SKM-1 (cell line): ENCODE results near the gene KLF6.

Experiments
- DNase-seq: peaks from one replicate; lab custom pipeline; 2025; ENCODE audit not compliant: unreplicated experiment; lab: John Stamatoyannopoulos, UW

The KLF6 gene

DNA sequence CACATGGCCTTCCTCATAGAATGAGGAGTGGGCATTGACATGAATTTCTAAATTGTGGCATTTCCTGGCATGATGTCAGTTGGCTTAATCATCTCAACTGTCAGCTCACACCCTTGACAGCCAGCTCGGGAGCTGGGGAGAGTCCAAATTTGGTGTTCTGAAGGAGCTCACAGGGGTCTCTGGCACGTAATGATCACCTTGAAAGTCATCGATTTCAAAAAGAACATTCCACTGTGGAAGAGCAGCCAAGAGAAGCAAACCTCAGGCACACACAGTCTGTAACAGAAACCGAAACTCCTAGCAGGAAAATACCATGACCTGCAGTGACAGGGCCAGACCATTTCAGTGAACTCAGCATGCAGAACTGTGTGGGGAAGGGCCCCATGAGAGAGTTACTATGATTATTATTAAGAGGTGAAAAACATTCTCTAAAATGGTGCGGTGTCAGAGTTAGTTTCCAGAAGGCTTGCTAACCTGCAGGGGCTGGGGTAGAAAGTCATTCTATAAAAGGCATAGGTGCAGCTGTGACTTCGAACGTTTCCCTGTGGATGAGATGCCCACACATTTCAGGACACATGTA lies 26.4 kb upstream of the KLF6 start:
- DNase-seq = no peak

DNA sequence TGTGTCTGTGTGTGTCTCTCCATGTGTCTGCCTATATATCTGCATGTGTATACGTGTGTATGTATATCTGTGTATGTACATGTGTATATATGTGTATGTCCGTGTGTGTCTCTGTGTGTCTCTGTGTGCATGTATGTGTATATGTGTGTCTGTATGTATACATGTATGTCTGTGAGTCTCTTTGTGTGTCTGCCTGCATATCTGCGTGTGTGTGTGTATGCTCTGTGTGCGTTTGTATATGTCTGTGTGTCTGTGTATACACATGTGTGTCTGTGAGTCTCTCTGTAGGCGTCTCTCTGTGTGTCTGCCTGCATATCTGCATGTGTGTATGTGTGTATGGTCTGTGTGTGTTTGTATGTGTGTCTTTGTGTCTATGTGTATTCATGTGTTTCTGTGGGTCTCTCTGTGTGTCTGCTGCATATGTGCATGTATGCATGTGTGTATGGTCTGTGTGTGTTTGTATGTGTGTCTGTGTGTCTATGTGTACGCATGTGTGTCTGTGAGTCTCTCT lies 23.7 kb upstream of the KLF6 start:
- no peak for DNase-seq

DNA sequence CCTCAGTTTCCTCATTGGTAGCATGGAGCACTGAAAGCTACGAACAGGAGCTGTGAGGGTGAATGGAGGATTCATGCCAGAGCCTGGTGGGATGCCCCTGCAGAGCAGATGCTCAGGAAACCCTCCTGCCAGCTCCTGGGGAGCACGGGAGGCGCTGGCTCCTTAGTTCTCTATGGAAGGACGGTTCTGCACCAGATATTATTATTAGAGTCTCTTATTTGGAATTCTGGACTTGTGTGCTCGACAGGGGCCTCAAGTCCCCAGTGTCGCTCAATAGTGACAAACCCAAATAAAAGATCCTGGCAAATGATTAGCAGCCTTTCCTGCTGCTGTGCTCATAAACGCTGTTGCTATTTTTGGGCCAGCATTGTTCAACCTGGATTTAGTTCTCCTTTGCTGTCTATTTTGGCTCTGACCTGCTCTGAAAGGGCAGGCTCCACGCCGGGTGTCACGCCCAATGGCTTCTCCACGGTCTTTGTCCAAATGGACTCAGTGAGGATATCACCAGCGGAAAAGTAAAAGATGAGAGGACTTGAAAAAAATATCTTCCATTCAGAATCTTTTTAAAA lies 23.0 kb upstream of the KLF6 start:
- no peak for DNase-seq

DNA sequence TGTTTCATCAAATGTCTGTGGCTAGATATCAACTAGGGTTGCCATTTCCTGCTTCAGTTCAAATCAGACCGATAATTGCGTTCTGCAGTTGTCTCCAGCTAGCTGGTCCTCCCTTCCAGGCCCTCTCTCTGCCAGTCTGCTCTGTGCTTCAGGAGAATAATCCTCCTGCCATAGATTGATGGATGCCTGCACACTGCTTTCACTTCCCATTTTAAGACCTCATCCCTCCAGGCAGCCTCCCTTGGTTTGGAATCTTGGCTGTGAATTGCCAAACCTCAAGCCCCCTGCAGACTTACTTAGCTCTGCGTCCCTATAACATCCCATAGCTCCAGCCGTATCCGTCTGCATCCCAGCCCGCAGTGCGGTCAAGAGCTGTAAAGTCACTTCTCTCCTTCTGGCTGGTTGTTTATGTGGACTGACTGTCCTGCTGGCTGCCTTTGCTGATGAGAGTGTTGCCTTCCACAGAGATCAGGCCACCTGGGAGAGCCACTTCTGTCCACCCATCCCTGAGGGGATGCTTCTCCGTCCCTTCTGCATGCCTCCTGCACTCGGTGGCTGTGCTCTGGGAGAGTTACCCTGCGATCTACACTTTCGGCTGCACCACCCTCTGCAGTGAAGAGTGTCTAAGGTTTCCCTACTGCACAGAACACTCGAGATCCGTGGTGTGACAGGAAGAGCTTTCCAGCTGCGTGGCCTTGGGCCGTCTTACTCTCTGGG lies 22.4 kb upstream of the KLF6 start:
- DNase-seq = no peak

DNA sequence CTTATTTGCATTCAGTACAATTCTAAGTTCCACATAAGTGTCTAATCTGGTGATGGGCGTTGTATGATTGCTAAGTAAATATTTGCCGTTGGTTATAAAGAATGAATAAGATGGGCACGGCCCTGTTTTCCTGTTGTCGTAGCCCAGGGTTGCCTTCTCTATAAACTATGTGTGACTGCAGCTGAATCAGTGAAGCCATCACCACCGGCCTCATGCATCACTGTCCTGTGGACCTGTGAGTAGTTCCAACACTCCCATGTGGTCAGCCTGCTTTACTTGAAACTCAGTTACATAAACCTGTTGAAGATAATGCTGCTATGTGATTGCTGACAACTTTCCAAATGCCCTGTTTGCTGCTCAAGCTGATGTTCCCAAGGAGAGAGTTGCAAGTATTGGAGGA lies 21.6 kb upstream of the KLF6 start:
- DNase-seq = no peak

DNA sequence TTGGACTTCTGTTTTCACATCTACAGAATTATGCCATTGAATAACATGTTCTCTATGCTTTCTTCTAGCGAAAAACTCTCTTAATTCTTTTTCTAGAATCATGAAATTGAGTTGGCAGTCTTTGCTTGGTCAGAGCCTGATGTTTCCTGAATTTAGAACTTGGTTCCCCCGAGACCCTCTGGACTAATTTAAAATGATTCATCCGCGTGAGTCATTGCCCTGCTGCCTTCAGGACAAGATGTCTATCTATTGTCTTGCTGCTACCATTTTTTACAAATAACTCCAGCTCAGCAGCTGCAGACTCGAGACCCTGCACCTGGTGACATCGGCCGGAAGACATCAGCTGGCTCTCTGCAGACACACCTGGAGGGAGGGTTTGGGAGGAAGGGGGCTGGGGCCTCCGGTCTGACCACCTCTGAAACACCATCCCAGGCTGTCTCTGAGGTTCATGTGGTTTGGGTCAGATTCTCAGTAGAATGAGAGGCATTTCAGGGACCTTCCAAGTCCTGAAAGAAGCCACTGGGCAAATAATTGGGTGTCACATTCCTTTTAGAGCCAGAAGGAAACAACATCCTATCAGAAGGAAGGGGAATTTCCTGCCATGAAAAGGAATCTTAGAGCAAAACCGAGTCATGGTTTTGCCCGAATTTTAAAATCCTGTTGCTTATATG lies 20.9 kb upstream of the KLF6 start:
- no peak for DNase-seq

DNA sequence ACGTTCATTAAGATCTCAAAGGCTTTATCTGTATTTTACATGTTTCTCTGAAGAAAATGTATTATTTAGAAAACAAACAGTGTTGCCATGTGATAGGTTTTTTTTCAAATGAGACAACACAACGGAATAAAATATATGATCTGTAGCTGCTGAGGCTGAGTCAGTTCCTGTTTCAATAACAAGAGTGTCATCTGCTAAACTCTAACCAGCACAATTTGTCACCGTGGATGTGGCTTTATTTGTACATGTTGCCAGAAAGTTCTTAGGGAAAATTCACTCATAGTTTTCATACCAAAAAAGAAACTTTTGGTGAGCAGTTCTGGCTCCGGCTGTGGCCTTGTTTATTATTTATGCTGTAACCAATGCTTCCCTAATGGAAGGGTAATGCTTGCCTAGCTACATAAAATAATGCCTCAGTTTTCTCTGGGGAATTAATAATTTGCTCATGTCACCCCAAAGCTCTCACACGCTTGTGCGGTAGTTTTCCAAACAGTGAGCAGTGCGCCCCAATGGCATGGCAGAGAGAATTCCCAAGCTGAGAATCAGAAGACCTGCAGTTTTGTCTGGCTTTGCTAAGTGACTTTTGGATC lies 20.3 kb upstream of the KLF6 start:
- DNase-seq = no peak

DNA sequence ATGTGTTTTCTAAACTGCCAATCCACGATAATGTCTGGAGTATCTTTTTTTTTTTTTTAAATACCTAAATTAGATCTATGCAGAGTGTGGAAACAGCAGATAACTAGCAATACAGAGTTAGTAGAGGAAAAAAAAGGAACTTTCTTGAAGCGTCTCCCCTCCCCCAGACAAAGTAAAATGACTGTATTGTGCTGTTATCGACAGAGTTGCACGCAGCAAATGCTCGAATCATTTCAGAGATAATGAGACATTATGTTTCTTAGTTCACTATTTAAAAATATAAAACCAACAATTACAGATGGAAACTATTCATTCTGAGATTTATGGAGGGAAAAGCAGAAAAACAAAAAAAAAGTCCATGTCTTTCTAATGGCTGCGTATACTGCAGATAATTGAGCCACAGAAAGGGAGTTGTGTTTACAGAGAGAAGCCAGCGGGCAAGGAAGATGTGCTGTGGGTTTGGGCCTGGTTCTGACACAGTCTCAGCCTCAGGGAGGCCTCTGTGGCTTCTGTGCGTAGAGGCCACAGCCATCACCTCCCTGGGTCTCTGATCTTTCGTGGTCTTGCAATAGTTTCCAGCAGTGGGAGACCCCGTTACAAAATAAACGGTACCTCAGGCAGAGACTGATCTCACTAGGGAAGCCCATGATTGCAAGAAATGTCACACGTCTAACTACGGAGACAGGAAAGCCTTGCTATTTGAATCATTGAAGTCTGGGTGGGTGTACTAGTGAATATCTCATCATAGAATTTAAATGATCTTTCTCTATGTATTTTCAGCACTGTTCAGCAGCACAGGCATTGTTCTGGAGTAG lies 19.1 kb upstream of the KLF6 start:
- DNase-seq = no peak

DNA sequence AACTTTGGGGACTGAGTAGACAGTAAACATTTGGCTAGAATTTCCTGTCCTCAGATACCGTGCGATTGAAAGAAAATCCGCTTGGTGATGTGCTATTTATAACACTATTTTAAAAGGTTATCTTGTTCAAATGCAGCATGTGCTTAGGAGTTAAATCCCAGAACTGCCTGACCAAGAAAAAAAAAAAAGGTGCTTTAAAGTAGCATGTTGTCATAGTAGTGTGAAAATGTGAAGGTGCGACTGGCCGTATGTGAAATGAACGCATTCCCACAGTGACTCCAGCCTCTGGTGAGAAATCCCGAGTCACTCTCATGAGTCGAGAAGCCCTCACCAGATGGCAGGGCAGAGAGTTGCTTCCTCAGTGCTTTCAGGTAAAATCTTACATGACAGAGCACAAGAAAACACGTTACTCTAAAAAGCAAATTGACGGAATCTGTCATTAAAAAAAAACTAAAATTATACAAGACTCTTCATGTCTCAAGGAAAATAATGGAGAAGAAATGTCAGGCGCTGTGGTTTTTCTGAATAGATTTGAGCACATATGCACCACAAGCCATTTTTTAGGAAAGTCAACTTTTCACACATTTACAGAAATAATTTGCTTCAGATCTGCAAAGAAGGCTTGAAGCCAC lies 18.4 kb upstream of the KLF6 start:
- no peak for DNase-seq

DNA sequence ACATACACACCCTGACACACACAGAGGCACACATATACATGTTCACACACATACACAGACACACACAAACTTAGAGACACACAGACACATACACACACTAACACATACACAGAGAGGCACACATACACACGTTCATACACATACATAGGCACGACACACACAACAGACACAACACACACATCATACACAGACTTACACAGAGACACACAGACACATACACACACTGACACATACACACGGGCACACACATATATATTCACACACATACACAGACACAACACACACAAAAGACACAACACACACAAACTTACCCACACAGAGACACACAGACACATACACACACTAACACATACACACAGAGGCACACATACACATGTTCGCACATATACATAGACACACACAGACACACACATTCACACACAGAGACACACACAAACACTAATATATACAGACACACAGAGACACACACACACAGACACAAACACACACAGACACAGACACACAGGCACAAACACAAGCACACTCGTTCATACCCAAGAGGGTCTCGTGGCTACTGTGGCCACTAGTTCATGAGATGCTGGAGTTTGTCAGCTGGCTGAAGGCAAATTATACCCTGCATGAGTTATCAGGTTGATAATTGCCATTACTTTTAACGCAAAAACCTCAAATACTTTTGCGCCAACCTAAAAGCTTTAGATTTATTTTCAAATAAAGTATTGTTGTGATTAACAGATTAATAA lies 17.7 kb upstream of the KLF6 start:
- no peak for DNase-seq

DNA sequence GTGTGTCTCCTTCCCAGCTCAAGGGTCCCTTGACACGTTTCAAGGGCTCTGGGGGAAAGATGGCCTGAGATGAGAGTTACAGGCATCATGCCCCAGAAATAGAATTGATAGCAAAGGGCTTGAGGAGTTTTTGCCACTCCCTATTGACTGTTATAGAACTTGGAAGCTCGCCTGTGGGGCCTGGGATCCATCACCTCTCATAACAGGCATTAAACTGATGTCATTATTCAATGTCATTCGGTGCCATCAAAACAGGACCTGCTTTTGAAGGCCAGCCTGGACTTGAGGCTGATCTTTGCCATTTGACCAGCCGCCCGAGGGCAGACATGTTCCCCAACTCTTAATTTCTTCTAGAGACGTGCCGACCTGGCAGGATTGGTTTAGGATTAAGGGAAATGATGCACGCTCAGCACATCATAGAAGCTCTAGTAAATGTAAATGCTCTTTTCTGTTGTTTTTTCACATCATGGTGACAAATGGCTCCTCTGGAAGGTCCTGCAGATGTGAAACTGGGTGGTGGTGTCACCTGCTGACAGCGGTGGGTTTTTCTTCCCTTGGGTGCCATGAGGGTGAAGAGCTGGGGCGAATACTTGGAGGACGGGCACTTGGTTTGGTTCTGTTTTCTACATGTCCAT lies 16.7 kb upstream of the KLF6 start:
- DNase-seq = no peak

DNA sequence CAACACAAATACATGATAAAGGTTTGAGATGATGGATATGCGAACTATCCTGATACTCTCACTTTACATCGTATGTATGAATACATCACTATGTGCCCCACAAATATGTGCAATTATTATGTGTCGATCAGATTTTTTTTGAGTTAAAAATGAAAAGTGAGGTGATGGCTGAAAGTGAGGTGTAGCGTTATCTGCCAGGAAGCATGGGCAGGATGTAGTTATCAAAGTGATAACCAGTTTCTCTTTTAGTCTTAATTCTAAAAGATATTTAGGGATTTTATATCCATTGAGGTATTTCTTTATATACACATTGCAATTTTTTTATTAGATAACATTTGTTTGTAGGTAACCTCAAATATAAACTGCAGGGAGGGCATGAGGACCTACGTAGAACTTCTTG lies 15.6 kb upstream of the KLF6 start:
- DNase-seq = no peak

DNA sequence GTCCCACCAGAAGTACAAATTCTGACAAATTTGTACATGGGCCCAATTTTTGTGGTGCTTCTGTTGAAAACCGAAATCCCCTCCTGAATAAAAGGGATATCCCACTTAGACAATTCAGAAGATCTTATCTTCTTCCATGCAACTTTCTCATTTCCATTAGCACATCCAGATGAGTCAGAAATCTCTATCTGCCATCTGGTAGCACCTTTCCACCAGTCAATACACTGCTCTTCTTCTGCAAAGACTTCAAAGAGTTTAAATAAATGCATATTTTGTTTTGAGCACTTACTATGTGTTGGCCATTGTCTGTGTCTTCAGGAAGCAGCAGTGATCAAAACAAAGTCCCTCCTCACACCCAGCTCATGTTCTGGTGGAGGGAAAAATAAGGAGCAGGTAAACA lies 12.7 kb upstream of the KLF6 start:
- DNase-seq = no peak

DNA sequence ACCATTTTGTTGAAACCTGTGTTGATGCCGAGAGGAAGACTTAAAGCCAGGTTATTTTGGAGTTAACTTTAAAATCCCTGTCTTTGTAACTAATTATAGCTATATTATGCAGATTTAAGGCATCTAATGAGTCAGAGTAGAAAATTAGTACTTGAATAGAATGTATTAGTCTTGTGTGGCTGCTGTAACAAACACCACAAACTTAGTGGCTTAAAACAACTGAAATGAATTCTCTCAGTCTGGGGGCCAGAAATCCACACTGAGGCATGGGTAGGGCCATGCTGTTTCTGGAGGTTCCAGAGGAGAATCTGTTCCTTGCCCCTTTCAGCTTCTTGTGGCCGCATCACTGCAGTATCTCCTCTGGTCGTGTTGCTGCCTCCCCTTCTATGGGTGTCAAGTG lies 8.5 kb upstream of the KLF6 start:
- DNase-seq = no peak

DNA sequence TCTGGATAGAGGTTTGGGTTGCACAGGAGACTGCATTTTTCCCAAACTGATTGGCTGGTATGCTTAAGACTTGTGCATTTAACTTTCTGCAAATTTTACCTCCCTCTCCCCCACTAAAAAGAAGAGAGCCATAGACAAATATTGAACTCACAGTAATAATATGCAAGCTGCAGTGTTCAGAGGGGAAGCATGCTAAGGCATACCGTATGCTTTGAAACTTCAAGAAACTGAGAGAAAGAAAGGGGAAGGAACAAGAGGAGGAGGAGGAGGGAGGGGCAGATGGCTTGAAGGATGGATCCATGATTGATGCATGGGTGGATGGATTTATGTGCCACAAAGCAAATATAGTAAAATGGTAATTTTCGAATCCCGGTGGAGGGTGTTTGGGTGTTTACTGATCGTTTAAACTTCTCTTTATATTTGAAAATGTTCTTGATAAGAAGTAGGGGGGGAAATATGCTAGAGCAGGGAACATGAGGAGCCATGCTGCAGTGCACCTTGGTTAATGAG lies 7.8 kb upstream of the KLF6 start:
- DNase-seq = no peak

DNA sequence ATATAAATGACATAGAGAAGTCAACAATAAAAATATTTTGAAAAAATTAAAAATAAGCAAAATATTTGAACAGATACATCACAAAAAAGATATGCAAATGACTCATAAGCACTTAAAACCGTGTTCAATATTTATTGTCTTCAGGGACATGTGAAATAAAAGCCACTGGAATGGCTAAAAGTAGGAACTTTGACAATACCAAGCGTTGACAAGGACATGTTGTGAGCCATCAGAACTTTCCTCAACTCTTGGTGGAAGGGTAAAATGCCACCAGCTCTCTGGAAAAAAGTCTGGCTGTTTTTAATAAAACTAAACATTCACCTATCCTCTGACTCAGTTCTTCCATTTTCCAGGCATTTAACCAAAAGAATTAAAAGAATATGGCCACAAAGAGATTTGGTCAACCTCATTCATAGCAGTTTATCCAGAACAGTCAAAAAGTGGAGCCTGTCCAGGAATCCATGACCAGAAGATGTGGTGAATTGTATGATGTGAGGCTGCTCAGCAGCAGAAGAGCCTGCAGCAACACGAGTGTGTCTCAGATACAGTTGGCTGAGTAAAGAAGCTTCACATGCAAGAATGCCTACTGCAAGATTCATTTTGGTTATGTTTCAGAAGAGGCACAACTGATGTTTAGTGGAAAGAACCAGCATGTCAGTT lies 7.1 kb upstream of the KLF6 start:
- no peak for DNase-seq

DNA sequence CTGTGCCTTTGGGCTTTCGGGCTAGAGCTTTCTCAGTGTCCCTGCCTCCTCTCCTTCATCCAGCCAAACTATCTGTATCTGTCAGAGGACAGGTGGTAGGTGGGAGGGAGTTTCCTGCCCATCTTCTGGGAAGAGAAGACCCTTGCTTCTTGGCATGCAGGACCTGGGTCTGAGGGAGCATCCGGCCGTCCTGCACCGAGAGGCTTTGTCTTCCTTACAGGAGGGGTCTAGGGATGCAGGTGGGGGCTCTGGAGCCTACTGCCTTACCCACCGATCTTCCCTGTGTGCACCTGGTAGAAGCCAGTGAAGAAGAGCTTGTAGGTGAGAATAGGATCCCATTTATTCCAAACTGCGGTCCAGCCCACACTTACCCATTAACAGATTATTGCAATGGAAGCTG lies 5.8 kb upstream of the KLF6 start:
- DNase-seq = no peak

DNA sequence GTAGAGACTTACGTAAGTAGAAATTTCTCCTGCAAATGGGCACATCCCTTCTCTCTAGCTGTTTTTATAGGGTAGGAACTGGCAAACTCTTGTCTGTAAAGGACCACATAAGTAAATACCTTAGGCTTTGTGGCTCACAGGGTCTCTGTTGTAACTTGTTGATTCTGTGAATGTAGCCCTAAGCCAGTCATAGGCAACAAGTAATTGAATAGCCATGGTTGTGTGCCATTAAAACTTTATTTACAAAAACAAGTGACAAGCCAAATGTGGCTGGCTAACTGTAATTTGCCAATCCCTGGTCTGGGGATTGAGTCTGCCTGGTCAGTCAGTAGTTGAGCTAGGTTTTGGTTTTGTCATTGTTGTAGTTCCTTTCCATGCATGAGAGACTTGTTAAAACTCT lies 5.3 kb upstream of the KLF6 start:
- no peak for DNase-seq

DNA sequence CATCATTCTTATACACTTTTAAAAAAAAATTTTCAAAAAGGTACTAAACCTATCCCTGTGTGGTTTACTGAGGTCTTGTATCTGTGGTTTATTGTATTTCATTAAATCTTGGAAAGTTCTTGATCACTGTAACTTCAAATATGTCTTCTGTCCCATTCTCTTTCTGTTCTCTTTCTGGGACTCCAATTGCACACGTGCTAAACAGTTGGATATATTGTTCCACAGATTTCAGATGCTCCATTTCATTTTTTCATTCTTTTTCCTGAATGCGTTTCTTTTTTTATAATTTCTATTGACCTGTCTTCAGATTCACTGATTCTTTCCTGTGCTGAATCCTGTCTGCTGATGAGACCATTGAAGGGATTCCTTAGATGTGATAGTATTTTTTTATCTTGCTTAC lies 4.6 kb upstream of the KLF6 start:
- no peak for DNase-seq
